Cardiac fibroblast (primary cell): ENCODE data around the gene LRRC74A.

ENCODE experiments used
- DNase-seq, 2 donors: peaks; one replicate each; pipeline versions ENCODE4 v3.0.0 to v3.0.0-alpha.2; 2010; ENCODE audit warnings: low read depth in 2 of 2
- H3K4me3 ChIP-seq, 2 donors: replicated peaks in 1 of 2; 1 replicate in 1 of 2; 2 replicates in 1 of 2; pipeline ENCODE4 v1.5.1; 2011; ENCODE audit warnings: low read depth in 2 of 2, low read length in 2 of 2, mild to moderate bottlenecking in 2 of 2, moderate library complexity in 1 of 2
- TF ChIP-seq, protein P1 (sequence below): IDR thresholded peaks from one replicate; pipeline ENCODE4 v1.5.1; 2011; ENCODE audit warnings: low read depth, mild to moderate bottlenecking, low read length, inconsistent platforms

Gene LRRC74A

DNA sequence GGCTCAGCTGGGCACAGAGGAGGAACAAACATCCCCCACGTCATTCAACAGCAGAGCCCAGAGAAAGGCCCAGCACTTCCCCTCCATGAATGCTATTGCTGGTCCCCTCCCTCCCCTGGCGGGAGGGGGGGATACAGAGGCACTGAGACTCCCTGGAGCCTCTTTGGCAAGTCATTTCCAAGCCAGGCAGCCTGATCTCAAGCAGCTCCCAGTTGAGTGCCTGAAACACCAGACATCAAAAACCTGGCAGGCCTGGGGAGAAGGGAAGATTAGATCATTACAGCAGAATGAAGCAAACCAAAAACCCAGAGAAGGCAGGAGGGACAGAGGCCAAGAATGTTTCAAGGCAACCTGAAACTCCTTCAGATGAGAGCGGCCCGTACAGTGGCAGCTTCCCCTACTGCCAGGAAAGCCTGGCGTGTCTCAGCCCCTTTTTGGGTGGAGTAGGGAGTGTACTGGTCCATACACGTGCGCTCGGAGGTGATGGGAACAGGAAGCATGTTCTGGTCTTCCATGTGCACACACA is 92.1 kb downstream of the LRRC74A start:
- no peak overlapping the region for H3K4me3 ChIP-seq
- TF ChIP-seq, protein P1, sequence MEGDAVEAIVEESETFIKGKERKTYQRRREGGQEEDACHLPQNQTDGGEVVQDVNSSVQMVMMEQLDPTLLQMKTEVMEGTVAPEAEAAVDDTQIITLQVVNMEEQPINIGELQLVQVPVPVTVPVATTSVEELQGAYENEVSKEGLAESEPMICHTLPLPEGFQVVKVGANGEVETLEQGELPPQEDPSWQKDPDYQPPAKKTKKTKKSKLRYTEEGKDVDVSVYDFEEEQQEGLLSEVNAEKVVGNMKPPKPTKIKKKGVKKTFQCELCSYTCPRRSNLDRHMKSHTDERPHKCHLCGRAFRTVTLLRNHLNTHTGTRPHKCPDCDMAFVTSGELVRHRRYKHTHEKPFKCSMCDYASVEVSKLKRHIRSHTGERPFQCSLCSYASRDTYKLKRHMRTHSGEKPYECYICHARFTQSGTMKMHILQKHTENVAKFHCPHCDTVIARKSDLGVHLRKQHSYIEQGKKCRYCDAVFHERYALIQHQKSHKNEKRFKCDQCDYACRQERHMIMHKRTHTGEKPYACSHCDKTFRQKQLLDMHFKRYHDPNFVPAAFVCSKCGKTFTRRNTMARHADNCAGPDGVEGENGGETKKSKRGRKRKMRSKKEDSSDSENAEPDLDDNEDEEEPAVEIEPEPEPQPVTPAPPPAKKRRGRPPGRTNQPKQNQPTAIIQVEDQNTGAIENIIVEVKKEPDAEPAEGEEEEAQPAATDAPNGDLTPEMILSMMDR: no peak
- DNase-seq: peak; percentile 87 to 95

DNA sequence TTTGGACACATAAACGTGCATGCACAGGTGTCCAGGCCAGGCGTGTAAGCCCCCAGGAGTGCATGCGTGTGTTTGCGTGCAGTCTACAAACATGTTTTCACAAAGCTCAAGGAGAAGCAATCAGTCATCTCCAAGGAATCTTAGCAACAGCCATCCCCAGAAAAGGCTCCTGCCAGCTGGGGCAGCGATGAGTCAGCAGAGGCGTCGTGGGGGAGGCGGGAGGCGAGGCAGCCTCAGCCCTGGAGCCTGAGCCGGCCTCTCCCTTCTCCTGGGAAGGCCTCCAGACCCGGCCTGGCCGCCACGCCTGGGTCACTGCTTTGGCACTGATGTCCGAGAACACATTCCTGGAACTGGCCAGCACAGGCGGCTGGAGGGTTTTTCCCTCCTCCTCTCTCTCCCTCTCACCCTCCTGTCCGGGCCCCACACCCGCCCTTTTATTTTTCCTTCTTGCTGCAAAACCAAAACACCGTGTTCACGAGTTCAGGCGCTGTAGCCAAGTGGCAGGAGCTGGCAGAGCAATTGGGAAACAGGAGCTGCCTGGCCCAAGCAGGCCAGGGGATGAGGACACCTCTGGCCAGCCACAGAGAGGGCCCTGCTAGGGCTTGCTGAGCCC is 92.7 kb downstream of the LRRC74A start:
- TF ChIP-seq, protein P1: peak; percentile 18
- H3K4me3 ChIP-seq: peak overlapping the region in 1 of 2 donors; percentile 14
- DNase-seq: peak; percentile 99 to 100
